DLD1 (cell line): Measurements from ENCODE around the gene ABCG8.
"Not testable (repeated sequence)": the region's sequence is repeated elsewhere in the genome, so short reads cannot be mapped to it uniquely, and the experiment has no call there.

Experiments used
- in situ Hi-C: cut with HindIII; loops from 2 replicates; pipeline ENCODE4 v1.10.0; 2017; ENCODE audit warnings: low sequenced_read_pairs

The ABCG8 gene

DNA sequence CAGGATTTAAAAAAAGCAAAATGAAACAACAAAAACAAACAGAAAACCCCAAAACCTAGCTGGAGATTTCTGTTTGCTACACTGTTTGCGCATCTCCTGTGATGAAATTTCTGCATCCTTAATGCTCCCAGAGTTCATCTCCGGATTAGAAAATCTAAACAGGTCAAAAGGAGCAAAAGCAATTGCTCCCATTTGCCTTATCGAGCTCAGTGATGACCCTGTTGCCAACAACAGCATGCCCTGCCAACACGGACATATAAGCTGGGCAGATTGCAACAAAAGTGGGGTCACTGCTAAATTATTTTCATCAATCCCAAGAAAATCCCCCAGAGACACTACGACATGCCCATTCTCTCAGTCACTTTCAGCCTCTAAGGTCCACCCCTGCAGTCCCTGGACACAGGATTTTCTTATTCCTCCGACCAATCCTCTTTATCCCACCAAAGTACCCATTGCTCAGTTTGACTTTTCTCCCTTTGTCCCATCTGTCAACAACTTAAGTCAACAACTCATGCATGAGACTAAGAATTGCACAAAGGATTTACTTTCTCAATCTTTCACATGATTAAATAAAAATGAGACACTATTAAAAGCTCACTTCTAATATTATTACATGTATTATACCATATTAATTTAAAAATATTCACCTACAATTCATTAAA, 67.8 kb downstream of the ABCG8 start:
- in situ Hi-C loops, result no loop called here

DNA sequence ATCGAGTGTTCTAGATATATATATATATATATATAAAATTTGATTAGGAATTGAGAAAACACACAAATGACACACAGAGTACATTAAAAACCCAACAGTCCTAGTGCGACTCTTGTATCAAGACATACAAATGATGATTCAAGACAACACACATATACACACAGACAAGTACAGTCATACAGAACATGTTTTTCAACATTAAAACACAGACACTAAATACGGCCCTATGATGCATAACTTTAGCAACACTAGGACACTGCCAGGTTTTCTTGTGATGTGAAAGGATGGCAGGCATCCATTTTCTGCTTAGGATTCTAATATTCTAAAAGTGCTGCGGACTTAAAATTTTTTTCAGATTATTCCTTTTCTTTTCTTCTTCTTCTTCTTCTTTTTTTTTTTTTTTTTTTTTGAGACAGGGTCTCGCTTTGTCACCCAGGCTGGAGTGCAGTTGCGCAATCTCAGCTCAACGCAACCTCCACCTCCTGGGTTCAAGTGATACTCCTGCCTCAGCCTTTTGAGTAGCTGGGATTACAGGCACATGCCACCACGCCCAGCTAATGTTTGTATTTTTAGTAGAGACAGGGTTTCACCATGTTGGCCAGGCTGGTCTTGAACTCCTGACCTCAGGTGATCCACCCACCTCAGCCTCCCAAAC, 72.5 kb downstream of the ABCG8 start:
- in situ Hi-C loops, result not testable (repeated sequence)

DNA sequence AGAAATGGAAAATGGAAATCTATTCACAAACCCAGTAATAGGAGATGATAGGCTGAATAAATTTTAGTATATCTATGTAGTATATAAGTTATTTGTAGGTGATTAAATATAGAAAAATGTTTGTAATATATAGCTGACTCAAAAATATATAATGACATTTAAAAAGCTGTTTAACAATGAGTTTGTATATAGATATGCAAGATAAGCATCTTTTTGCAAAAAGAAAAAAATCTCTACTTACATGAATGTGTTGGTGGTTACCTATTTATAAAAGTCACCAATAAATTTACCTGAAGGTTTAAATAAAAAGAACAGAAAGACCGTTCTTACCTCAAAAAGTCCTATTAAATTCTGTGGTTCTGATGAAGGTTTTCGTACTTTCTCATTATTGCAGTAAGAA, 85.7 kb downstream of the ABCG8 start:
- in situ Hi-C loops, result no loop called here

DNA sequence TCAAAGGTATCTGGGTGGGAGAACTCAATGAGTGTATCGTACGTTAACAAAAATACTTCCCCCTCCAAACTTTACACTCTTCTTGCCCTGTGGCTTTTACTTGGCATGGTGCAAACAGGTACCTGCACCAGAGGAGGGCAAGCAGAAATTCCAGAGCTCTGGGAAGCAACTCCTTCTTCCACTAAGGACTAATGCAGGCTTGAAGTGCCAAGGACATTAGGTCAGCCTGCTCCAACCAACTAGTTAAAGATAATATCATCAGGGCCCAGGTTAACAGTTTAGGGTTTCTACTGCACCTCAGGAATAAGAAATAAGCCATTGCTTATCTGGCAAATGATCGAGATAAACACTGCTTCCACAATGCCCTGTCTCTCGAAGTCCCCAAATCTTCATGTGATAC, 86.7 kb downstream of the ABCG8 start:
- in situ Hi-C loops, result no loop called here

DNA sequence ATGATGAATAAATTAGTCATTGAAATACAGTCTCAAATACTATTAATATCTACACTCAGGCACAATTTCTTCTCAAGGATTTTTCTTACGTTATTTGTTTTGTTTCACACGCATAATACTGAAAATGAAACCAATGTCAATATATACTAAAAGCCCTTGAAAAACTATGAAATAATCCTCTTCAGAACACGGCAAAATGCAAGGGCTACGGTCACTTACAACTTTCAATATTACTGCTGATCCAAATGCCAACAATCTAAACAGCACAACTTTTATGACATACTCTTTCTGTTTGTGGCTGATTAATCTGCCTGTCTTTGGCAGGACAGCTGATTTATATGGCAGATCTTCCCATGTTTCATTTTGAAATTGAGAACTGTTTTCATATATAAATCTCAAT, 88.7 kb downstream of the ABCG8 start:
- in situ Hi-C loops, result no loop called here

DNA sequence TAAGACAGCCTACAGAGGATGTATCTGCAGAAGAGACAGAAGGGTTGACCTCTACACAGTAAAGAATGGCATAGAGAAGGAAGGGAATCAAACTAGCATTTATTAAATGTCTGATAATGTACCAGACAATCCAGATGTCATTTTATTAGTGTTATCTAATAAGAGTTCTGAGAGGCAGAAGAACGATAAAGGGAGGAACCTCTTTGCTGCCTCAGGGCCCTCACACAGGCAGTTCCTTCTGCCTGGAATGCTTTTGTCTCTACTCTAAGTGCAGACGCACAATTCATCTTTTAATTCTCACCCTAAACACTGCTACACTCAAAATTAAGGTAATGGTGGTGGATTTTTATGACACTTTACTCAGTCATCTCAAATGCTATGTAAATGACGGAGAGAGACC, 92.5 kb downstream of the ABCG8 start:
- in situ Hi-C loops, result no loop called here
